GM21576 (cell line): ENCODE data around the gene ATG13.
"Not testable (repeated sequence)": the region's sequence is repeated elsewhere in the genome, so short reads cannot be mapped to it uniquely, and the experiment has no call there.

Source experiments
- ATAC-seq: cut with Tn5 transposase; IDR thresholded peaks from one replicate; pipeline ENCODE4 v1.9.1; 2021; ENCODE audit warnings: mild to moderate bottlenecking, moderate library complexity; ENCODE audit not compliant: unreplicated experiment

ATG13 gene

DNA sequence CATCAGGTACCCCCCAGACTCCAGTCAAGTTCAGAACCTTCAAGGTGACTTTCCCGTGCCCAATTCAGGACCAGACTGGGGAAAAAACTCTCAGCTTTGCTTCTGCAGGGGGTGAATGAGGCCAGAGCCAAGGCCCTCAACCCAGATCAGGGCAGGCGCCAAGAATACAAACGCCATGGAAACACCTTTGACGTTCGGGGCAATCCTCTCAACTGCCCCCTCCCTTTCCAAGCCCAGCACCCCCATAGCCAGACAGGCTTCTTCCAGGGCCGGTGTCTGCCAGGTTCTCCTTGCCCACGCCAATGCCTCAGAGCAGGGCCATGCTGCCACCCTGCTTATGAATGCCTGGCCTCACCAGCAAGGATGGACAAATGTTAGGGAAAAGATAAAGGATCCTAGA lies 77.3 kb downstream of the ATG13 start:
- ATAC-seq, result no peak

DNA sequence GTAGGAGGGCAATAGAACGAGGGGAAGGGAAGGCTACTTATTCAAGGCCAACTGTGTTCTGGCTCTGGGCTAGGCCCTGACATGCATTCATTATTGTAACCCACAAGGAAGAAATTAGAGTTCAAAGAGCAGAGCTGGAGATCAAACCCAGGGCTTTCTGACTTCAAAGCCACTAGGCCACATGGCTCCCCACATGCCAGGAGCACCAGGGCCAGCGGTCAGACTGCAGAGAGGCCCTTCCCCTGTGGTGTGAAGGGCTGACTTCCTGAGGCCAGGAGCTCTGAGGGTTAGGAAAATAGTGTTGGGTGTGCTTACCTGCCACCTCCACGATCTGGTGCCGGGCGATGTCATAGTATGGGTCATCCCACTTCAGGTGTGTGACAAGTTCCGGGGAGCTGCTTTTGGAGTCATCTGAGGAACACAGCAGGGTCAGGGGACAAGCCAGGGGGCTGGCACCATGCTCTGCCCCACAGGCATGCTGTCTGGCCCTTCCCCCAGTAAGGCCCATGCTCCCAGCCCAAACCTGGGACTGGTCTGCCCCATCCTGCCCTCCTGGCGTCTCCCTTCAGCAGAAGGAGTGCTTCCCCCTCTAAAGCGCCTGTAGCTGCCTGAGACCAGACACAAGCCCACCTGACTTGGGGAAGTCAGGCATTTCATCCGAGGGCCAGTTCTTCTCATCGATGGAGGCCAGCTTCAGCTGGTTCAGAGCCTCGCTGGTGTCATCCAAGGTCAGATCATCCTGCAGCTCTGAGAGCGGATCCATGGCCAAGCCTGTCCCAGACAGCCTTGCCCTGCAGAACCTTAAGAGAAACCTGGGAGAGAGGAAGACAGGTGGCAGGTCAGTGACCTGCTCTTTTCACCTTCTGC lies 78.2 kb downstream of the ATG13 start:
- no peak for ATAC-seq

DNA sequence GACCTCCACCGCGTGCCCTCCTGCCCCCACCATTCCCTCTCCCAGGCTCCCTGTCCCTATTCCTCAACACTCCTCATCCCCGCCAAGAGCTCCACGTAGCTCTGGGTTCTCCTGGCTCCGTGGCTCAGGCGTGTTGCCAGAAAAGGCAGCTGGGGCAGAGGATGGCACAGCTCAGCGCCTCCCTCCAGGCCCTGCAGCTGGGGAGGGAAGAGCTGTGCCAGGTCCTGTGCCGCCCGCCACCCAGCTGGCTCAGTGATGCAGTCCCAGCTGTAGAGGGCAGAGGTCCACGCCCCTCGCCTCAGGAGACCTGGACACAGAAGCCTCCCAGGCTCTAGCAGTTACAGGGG lies 78.8 kb downstream of the ATG13 start:
- no peak for ATAC-seq

DNA sequence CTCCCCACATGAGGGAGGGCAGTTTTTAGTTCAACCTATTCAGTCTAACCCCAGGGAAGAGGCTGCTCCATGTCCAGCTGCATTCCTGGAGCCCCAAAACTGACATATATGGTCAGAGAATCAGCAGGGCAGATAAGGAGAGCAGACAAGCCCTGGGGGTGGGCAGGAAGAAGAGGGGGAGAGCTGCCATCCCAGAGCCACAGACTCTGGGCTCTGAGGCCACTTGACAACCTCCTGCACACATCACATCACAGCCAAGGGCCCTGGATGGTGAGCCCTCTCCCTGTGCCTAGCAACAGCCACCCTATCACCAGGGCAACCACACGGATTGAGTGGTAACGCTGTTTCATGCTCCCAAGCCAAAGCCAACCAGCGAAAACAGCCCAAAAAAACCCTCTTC lies 80.0 kb downstream of the ATG13 start:
- ATAC-seq, result no peak

DNA sequence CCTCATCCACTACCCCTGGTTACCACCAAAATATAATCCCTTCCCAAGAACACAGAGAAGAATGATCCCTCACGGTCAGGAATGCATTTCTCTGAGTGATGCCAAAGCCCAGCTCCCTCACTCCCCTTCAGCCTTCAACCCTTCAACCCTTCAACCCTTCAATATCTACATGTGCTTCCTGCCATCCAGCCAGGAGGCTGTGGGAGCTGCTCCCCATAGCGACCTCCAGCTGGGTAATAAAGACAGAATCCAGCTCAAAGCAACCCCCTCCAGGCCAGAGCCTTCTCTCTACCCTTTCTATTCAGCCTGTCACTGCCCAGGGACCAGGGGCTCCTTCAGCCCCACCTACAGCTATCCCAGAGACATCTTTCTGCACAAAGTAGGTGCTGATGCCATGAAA lies 80.4 kb downstream of the ATG13 start:
- ATAC-seq, result no peak

DNA sequence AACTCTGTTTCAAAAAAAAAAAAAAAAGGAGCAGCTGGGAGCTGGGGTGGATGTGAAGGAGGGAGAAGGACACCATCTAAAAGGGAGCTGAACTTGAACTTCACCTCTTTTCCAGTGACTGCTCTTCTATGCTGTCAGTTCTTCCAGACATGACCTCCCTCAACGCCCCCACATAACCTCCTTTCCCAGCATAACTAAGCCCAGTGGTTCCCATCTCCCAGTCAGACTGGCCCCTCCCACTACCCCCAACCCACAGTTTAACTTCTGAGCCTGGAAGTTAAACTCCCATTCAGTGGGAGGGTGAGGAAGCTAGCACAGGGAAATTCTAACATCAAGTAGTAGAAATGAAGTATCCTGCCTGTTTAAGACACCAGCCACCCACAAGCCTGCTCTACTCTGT lies 81.2 kb downstream of the ATG13 start:
- no peak for ATAC-seq

DNA sequence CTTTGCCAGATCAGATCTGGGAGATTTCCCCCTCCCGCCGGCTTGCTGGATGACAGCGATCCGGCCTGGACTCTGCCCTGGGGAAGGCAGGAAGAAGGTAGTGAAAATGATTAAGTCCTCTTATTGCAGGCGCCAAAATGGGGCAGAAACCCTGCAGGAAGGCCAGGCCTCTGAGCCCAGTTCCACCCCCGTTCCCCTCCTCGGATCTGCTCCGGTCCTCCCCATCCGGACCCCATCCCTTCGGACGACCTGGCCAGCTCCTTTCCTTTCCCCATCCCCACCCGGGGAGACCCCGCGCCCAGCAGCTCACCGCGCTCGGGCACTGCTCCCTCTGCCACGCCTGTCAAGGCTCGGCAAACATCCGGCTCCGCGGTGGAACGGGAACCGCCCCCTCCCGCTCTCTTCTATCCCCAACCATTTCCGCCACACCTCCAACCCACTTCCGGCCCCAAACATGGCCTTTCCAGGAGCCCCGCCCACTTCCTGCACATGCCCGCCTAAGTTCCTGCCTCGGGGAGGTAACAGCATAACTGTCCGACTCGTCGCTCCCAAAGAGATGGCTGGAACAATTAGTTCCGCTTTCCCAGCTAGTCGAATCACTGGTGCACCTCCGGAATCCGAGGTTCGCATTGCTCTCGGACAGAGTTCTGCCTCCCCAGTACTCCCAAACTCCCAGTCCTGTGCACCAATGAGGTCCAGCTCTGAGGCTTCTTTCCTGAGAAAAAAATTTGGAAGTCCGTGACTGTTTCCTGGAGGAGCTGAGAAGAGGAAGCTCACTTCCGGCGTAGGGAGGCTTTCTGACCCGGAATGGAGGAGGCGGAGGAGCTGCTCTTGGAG lies 83.1 kb downstream of the ATG13 start, which contains the start of the genes ARHGAP1 and ZNF408:
ARHGAP1 (minus strand) TSS at position 379 of the 837 bp plus-strand sequence. CDS start 4,512 bp downstream, outside the sequence.
ZNF408 (plus strand) TSS at position 791 of the 837 bp plus-strand sequence; CDS start at position 808, 17 bp downstream.
- peak; percentile 86 for ATAC-seq

DNA sequence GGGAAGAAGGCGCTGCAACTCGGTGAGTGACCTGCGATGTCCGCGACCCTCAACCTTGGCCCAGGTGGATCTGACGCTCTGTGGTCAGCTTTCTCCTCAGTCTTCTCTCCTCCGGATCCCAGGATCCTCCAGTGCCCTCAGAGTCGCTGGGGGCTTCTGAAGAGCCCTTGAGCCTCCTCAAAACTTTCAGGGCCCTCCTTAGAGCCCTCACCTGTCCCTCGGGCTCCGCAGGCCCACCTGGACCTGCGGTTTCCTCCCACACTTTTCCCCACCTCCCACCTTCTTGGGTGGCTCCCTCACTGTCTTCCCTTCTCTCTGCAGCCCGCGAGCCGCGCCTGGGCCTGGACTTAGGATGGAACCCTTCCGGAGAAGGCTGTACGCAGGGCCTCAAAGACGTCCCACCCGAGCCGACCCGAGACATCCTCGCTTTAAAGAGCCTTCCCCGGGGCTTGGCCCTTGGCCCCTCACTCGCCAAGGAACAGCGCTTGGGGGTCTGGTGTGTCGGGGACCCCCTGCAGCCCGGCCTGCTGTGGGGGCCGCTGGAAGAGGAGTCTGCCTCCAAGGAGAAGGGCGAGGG lies 83.8 kb downstream of the ATG13 start:
- no peak for ATAC-seq

DNA sequence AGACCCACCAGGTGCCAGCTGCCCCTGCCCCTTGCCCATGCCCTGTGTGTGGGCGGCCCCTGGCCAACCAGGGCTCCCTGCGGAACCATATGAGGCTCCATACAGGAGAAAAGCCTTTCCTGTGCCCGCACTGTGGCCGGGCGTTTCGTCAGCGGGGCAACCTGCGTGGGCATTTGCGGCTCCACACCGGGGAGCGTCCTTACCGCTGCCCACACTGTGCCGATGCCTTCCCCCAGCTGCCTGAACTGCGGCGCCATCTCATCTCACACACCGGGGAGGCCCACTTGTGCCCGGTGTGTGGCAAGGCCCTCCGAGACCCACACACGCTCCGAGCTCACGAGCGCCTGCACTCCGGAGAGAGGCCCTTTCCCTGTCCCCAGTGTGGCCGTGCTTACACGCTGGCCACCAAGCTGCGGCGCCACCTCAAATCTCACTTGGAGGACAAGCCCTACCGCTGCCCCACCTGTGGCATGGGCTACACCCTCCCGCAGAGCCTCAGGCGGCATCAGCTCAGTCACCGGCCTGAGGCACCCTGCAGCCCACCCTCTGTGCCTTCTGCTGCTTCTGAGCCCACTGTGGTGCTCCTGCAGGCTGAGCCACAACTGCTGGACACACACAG lies 87.8 kb downstream of the ATG13 start:
- no peak for ATAC-seq

DNA sequence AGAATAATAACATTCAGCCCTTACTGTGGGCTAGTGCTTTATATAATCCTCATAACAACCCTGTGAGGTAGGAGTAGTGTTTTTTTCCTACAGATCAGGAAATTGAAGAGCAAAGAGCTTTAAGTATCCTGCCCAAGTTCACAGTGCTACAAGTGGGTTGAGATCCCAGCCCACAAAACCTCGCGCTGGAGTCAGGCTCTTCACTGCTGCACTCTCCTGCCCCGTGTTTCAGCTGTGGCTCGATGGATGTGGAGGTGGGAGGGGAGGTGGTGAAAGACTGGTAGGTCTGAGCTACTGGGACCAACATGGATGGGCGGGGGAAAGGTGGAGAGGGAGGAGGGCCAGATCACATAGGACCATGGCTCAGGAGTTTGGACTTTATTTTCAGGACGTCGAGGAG lies 89.5 kb downstream of the ATG13 start:
- ATAC-seq, result no peak

DNA sequence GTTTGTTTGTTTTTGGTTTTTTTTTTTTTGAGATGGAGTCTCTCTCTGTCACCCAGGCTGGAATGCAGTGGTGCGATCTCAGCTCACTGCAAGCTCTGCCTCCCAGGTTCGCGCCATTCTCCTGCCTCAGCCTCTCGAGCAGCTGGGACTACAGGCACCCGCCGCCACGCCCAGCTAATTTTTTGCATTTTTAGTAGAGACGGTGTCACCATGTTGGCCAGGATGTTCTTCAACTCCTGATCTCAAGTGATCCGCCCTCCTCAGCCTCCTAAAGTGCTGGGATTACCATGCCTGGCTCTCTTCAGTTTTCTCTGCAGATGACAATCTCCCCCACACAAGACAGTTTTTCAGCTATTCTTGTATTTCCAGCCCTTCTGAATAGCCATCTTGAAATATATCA lies 92.0 kb downstream of the ATG13 start:
- ATAC-seq, result not testable (repeated sequence)

DNA sequence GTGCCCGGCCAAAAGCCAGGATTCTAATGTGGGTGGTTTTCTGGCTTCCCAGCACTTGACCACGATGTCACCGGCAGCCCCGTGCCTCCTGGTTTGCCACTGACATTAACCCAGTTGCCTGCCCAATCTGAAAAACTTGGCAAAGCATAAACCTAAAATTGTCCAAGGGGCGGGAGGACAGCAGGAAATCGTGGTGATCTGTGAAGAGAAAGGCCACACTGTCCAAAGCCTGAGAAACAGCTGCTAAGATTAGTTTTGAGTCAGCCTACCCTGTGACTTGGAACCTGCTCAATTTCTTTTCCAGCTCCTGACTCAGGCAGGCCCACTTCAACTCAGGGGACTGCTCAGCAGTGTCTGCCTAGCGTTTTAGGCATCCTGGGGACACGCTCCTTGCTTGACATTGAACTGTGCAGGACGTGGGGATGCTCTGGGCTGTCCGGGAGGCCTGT lies 93.5 kb downstream of the ATG13 start:
- ATAC-seq, result no peak

DNA sequence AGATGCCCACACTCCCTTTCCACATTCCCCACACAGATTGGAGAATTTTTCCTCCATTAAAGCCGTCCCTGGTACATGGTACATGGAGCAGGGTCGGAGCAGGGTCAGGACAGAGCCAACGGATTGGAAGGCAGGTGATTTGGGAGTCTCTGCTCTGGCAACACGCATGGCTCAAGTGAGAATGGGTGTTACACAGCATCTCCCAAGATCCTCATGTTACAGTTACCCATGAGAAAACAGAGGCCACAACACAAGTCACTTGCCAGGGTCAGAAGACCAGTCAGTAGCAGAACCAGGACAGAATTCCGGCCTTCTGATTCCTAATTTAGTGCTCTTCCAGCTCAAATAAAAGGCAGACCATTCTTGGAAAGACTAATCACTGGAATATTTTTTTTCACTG lies 94.0 kb downstream of the ATG13 start:
- no peak for ATAC-seq

DNA sequence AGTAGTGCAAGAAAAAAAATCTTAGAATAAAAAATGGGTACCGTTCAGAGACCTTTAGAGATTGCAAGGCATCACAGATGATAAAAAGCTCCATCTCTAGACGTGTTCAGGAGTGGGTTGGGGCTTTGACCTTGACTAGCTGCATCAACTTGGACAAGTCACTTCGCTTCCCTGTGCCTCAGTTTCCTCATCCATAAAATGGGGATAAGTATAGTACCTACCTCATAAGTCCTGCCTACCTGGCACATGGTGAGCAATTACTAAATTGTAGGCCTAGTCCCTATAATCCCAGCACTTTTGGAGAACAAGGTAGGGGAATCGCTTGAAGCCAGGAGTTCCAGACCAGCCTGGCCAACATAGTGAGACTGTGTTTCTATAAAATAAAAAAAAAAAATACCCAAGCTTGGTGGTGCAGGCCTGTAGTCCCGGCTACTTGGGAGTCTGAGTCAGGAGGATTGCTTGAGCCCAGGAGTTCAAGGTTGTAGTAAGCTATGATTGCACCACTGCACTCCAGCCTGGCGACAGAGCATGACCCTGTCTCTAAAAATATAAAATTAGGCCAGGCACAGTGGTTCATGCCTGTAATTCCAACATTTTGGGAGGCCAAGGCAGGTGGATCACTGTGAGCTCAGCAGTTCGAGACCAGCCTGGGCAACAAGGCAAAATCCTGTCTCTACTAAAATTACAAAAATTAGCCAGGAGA lies 95.7 kb downstream of the ATG13 start:
- ATAC-seq, result no peak

DNA sequence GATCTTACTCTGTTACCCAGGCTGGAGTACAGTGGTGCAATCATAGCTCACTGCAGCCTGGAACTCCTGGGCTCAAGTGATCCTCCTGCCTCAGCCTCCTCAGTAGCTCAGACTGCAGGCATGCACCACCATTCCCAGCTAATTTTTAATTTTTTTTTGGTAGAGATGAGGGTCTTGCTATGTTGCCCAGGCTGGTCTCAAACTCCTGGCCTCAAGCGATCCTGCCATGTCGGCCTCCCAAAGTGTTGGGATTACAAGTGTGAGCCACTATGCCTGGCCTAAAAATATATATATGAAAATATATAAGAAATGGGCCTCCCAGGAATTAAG lies 100.4 kb downstream of the ATG13 start:
- not testable (repeated sequence) for ATAC-seq

DNA sequence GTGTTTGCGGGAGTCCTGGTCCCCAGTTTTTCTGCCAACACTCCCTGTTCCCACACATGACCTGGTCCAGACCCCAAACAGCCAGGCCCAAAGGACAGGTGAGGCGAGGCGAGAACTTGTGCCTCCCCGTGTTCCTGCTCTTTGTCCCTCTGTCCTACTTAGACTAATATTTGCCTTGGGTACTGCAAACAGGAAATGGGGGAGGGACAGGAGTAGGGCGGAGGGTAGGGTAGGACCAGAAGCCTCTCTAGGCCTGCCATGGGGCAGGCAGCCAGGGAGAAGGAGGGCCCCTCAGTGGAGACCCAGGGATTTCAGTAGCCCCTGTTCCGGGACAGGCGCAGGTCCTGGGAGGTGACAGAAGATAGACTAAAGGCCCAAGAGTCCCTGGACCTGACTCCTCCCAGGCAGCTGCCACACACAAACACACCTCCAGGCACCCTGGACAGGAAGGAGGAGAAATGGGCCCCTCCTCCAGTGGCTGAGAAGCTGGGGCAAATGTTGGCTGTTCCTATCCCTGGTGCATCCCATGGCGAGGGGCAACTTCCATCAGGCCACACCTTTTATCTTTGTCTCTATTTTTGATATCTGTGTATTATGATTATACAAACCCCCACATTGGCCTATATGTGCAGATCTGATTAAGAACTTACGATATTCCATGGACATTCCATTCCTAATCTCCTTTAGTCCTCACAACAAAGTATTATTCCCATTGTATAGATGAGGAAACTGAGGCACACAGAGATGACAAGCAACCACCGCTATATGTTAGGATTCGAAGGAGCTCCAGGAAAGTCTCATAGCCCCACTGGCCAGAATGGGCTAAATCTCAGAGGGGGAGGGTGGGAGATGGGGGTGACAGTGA lies 101.0 kb downstream of the ATG13 start:
- ATAC-seq, result no peak

DNA sequence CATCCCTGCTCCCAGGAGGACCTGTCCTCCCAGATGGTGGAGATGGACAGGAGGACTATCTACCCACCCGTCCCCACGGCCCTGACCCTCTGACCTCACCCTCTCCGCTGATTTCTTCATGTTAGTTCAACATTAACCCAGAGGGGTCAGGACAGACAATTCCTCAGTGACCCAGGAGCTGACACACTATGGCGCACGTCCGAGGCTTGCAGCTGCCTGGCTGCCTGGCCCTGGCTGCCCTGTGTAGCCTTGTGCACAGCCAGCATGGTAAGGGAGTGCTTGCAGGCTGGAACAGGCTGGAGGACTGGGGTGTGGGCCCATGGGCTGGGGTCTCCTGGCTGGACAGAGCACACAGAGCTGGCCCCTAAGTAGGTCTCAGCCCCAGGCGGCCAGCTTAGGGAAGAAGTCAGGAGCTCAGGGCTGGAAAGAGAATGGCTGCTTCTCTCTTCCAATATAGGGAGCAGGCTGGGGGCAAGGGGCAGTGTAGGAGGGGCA lies 101.7 kb downstream of the ATG13 start, which contains the start of gene F2:
F2 (plus strand) TSS at position 166 of the 495 bp plus-strand sequence; CDS start at position 189, 23 bp downstream.
- no peak for ATAC-seq

DNA sequence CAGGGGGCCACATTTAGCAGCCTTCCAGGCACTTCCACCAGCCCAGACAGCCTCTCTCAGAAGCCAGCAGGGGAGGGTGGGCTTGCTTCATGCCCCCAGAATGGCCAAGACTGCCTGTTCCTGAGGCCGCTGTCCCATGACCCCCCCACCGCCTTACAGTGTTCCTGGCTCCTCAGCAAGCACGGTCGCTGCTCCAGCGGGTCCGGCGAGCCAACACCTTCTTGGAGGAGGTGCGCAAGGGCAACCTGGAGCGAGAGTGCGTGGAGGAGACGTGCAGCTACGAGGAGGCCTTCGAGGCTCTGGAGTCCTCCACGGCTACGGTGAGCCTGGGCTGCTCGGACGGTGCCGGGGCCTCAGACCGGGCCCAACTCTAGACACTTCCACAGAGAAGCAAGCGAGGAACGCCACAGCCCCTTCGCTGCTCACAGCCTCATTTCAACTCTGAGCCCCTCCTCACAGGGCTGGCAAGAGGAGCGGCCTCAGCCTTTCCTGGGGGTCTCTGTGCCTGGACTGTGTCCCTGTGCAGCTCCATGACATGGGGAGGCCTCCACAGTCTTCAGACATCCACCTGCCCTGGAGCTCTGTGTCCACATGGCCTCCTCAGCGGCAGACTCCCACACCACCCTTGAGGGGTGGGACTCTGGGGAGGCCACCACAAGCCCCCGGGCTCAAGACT lies 102.3 kb downstream of the ATG13 start:
- ATAC-seq, result no peak

DNA sequence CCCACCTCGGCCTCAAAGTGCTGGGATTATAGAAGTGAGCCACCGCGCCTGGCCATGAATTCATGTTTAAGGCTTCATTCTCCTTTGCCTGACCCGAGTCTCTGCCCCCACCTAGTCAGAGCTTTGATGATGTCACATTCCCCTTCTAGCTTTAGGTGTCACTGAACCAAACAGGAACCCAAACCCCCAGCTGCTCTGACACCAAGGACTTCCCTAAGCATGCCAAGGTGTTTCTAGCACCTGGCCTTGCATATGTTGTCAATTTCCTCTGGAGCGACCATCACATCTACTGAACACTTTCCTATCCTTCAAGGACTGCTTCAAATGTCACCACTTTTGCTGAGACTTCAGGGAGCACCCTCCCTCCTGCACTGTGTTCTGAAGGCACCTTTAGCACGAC lies 103.9 kb downstream of the ATG13 start:
- no peak for ATAC-seq
